Hepatocyte (in vitro differentiated cells): ENCODE data around the gene NPAS2. TPM values are rescaled to one million over a fixed set of nuclear protein-coding genes. Genes with fewer than 3 reads are reported as not detected.
A peak's percentile ranks its signal among the peaks of the same experiment; 100 is the strongest.

Source experiments
- DNase-seq: peaks from one replicate; pipeline ENCODE4 v3.0.0-alpha.2; 2016; ENCODE audit warnings: low spot score
- H2AFZ ChIP-seq: fragments of 200-600 bp; sonication (generic); 2 replicates; pipeline ENCODE4 v1.6.0; 2016; ENCODE audit warnings: antibody characterized with exemption, mild to moderate bottlenecking
- H3K27ac ChIP-seq: fragments of 200-600 bp; sonication (generic); 2 replicates; pipeline ENCODE4 v1.5.1; 2016; ENCODE audit warnings: mild to moderate bottlenecking
- H3K27me3 ChIP-seq: fragments of 200-600 bp; sonication (generic); 2 replicates; pipeline ENCODE4 v1.6.1; 2016
- H3K36me3 ChIP-seq: fragments of 200-600 bp; sonication (generic); replicated peaks from 2 replicates; pipeline ENCODE4 v1.5.1; 2016; ENCODE audit warnings: low read depth; ENCODE audit not compliant: insufficient read depth
- H3K4me1 ChIP-seq: fragments of 200-600 bp; sonication (generic); 2 replicates; pipeline ENCODE4 v1.5.1; 2016; ENCODE audit warnings: mild to moderate bottlenecking, moderate library complexity; ENCODE audit not compliant: insufficient read depth
- H3K4me2 ChIP-seq: fragments of 200-600 bp; sonication (generic); 2 replicates; pipeline ENCODE4 v1.6.0; 2016
- H3K4me3 ChIP-seq: fragments of 200-600 bp; sonication (generic); 2 replicates; pipeline ENCODE4 v1.5.1; 2016; ENCODE audit warnings: mild to moderate bottlenecking
- H3K79me2 ChIP-seq: fragments of 200-600 bp; sonication (generic); 2 replicates; pipeline ENCODE4 v1.6.0; 2017; ENCODE audit warnings: mild to moderate bottlenecking
- H3K9me2 ChIP-seq: fragments of 200-600 bp; sonication (generic); replicated peaks from 2 replicates; pipeline ENCODE4 v1.6.0; 2017; ENCODE audit warnings: mild to moderate bottlenecking; ENCODE audit not compliant: insufficient read depth
- H3K9me3 ChIP-seq: fragments of 200-600 bp; sonication (generic); 2 replicates; pipeline ENCODE4 v1.5.1; 2016; ENCODE audit warnings: low read depth, mild to moderate bottlenecking
- H4K20me1 ChIP-seq: fragments of 200-600 bp; sonication (generic); 2 replicates; pipeline ENCODE4 v1.6.0; 2016; ENCODE audit warnings: mild to moderate bottlenecking; ENCODE audit not compliant: insufficient read depth, poor library complexity, severe bottlenecking
- EZH2 ChIP-seq: fragments of 200-600 bp; sonication (generic); IDR thresholded peaks from 2 replicates; pipeline ENCODE4 v1.6.1; 2016; ENCODE audit warnings: antibody characterized with exemption, mild to moderate bottlenecking, borderline replicate concordance
- EZH2phosphoT487 ChIP-seq: fragments of 200-600 bp; sonication (generic); IDR thresholded peaks from one replicate; pipeline ENCODE4 v1.6.1; 2018; ENCODE audit warnings: antibody characterized with exemption, mild to moderate bottlenecking, low read depth, moderate library complexity; ENCODE audit not compliant: unreplicated experiment, severe bottlenecking
- WGBS: methylation state at CpG from one replicate; pipeline ENCODE4 v1.1.6; 2016; ENCODE audit warnings: low lambda C conversion rate; ENCODE audit errors: missing lambda C conversion rate; 5-methylcytosine and 5-hydroxymethylcytosine counted together
- polyA plus RNA-seq: library from polyadenylated mRNA; unstranded; fragments of >200 nt; fragmentation: Nextera tagmentation; extraction: Ambion mirVana; gene quantifications from 2 replicates; pipeline ENCODE4 v1.2.1, GENCODE V29; 2016
- total RNA-seq: library from RNA; depleted of rRNA; stranded (reverse); fragments of >200 nt; gene quantifications from 2 replicates; pipeline ENCODE4 v1.2.3, GENCODE V29; 2014
- TF ChIP-seq, protein P1 (sequence below): fragments of 200-600 bp; sonication (generic); IDR thresholded peaks from 2 replicates; pipeline ENCODE4 v1.5.1; 2016; ENCODE audit warnings: antibody characterized with exemption, mild to moderate bottlenecking; ENCODE audit not compliant: poor library complexity

Gene NPAS2
- total and polyA plus RNA-seq, 2 experiments from 2014 or later = 7.7 to 16.8 TPM

DNA sequence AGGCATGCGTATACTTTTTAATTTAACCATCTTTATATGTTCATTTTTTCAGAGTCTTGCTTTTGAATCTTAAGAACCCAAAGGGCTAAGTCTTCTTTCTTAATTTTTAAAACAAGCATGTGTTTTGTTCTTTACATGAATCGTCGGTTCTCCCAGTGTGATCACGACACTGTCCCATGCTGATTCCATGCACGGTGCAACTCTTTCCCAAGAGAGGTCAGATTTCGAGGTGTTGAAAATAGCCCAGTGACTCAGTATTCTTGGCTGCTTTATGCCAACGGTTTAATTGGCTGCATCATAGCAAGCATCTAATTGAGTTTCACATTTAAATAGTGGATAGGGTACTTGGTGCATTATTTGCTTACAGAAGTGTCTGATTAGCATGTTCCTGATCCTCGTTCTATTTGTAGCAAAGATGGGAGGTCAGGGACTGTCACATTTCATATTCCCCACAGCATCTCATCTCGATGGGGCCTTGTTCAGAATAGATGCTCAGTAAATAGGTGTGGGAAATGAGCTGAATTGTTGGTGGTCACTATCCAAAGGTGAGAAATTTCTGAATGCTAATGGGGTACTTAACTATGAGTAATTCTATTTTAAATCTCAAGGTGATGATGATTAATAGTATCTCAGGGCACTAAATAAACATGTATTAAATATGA lies 2.8 kb downstream of the NPAS2 start:
- DNase-seq = no peak
- peaks cover 4% of the 10 kb centered on the region for H3K27me3 ChIP-seq
- peaks cover 37% of the 10 kb centered on the region for H3K79me2 ChIP-seq
- TF ChIP-seq EZH2 = no peak
- TF ChIP-seq, protein P1, sequence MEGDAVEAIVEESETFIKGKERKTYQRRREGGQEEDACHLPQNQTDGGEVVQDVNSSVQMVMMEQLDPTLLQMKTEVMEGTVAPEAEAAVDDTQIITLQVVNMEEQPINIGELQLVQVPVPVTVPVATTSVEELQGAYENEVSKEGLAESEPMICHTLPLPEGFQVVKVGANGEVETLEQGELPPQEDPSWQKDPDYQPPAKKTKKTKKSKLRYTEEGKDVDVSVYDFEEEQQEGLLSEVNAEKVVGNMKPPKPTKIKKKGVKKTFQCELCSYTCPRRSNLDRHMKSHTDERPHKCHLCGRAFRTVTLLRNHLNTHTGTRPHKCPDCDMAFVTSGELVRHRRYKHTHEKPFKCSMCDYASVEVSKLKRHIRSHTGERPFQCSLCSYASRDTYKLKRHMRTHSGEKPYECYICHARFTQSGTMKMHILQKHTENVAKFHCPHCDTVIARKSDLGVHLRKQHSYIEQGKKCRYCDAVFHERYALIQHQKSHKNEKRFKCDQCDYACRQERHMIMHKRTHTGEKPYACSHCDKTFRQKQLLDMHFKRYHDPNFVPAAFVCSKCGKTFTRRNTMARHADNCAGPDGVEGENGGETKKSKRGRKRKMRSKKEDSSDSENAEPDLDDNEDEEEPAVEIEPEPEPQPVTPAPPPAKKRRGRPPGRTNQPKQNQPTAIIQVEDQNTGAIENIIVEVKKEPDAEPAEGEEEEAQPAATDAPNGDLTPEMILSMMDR = no peak
- no peak for TF ChIP-seq EZH2phosphoT487
- H3K4me2 ChIP-seq = peak overlapping the region; percentile 98
- 87% methylated on average over 9 of the region's 9 CpGs for WGBS
- no peaks in the 10 kb centered on the region for H3K9me2 ChIP-seq
- no peaks in the 10 kb centered on the region for H4K20me1 ChIP-seq
- no peaks in the 10 kb centered on the region for H3K36me3 ChIP-seq
- no peak overlapping the region for H3K27ac ChIP-seq
- no peak overlapping the region for H2AFZ ChIP-seq
- peaks cover 2% of the 10 kb centered on the region for H3K9me3 ChIP-seq
- no peak overlapping the region for H3K4me3 ChIP-seq
- no peaks in the 10 kb centered on the region for H3K4me1 ChIP-seq

DNA sequence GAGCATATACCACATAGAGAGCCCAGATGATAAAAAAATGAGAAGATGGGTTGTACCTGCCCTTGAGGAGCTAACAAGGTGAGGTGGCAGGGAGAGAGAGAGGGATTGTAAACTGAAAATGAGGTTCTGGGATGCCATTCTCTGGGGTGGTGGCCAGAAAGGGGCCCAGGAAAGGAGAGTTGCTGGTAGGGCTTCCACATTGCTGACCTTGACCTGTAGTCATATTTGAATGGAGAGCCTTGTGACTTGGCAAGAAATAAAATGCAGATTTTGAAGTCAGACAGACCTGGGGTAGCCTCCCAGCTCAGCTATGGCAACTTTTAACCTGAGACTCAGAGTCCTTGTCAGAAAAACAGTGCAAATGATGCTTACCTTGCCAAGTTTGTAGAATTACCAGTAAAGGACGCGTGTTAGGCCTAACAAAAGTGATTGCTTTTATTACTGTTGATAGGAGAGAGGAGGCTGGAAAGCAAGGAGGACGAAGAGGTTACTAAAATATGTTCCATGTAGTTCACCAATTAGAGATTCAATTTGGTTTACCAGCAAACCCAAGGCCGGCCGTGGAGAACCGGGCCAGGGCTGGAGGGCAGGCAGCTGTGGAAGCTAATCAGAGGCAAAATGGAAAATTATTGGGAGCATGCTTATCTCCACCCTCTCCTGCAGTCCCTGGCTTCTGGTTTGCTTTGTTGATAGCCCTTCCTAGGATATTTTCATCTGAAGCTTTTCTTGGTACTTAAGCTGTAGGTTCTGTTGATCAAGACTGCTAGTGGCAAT lies 3.9 kb downstream of the NPAS2 start:
- Histone ChIP-seq H3K9me2 (no peaks in the 10 kb centered on the region), H4K20me1 (no peaks in the 10 kb centered on the region), H3K27me3 (peaks cover 4% of the 10 kb centered on the region), H3K4me1 (no peaks in the 10 kb centered on the region), H3K4me3 (no peak overlapping the region), H2AFZ (no peak overlapping the region), H3K4me2 (no peak overlapping the region), H3K36me3 (no peaks in the 10 kb centered on the region), H3K27ac (no peak overlapping the region), H3K9me3 (peaks cover 4% of the 10 kb centered on the region), H3K79me2 (peaks cover 48% of the 10 kb centered on the region)
- no peak for TF ChIP-seq EZH2
- TF ChIP-seq, protein P1 = no peak
- TF ChIP-seq EZH2phosphoT487 = no peak
- no peak for DNase-seq
- 91% methylated on average over 6 of the region's 6 CpGs for WGBS

DNA sequence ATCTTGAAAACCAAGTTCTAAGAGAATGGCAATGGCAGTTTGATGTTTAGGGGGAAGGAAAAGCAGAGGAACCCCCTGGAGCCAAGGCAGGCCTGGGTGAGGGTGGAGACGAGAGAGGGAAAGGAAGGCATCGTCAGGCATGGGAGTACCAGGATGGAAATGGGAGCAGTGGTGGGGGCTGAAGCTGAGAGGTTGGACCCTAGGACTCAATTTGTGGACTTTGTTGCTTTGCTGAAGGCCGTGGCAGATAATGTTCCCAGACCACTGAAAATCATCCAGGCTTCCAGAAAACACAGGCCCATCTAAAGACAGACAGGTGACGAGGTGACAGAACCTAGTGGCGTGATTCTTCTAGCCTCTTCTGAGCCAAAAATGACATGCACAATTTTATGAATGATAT lies 4.9 kb downstream of the NPAS2 start:
- TF ChIP-seq, protein P1 = no peak
- TF ChIP-seq EZH2phosphoT487 = no peak
- TF ChIP-seq EZH2 = no peak
- no peaks in the 10 kb centered on the region for H3K36me3 ChIP-seq
- H3K27me3 ChIP-seq = peaks cover 4% of the 10 kb centered on the region
- no peaks in the 10 kb centered on the region for H3K9me2 ChIP-seq
- H3K4me2 ChIP-seq = no peak overlapping the region
- H3K79me2 ChIP-seq = peaks cover 58% of the 10 kb centered on the region
- H3K4me3 ChIP-seq = no peak overlapping the region
- 94% methylated on average over 5 of the region's 5 CpGs for WGBS
- no peak overlapping the region for H2AFZ ChIP-seq
- H3K27ac ChIP-seq = no peak overlapping the region
- no peaks in the 10 kb centered on the region for H4K20me1 ChIP-seq
- DNase-seq = no peak
- H3K9me3 ChIP-seq = peaks cover 4% of the 10 kb centered on the region
- no peaks in the 10 kb centered on the region for H3K4me1 ChIP-seq
